Measurements from ENCODE around the gene GNB1L.
A peak's percentile ranks its signal among the peaks of the same experiment; 100 is the strongest.

The GNB1L gene

GRCh38 chr22:19854778-19855503, at the start of gene GNB1L, which contains the start of gene RTL10:
Gene GNB1L (minus strand): TSS chr22:19854874. CDS start chr22:19821355, 33,519 bp downstream.
Gene RTL10 (minus strand): TSS chr22:19854874. CDS start chr22:19852261, 2,613 bp downstream.
- peak; percentile 95 to 99 for DNase-seq

GRCh38 chr22:19904174-19904856, 49.6 kb upstream of the GNB1L start:
- no peak for DNase-seq

- DNase-seq: no peak
Measured at GRCh38 chr22:19903513-19903912, 48.8 kb upstream of the GNB1L start.

- no peak for DNase-seq
Measured at GRCh38 chr22:19903031-19903430, 48.4 kb upstream of the GNB1L start.

DNA sequence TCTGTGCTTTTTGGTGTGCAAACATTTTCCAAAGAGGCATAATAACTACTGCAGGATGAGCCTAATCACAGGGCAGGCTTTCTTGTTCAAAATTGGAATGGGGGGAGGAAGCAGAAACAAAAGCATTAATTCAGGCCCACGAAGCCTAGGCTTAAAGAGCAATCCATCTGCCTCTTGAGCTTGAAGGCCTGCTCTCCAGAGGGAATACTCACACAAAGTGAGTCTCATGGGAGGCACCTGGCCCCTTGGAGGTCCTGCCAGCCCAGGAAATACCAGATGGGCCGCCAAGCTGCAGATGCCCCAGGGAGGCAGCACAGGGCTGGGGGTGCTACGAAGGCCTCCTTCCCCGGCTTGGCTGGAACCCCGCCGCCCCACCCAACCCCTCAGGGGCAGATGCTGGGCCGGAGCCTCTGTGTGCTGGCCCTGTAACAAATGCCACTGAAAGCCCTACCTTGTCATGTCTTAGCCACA, 47.6 kb upstream of the GNB1L start:
- DNase-seq: peak in 1 of 2 experiments; percentile 10

GRCh38 chr22:19901577-19902244, 47.0 kb upstream of the GNB1L start:
- DNase-seq: no peak

DNA sequence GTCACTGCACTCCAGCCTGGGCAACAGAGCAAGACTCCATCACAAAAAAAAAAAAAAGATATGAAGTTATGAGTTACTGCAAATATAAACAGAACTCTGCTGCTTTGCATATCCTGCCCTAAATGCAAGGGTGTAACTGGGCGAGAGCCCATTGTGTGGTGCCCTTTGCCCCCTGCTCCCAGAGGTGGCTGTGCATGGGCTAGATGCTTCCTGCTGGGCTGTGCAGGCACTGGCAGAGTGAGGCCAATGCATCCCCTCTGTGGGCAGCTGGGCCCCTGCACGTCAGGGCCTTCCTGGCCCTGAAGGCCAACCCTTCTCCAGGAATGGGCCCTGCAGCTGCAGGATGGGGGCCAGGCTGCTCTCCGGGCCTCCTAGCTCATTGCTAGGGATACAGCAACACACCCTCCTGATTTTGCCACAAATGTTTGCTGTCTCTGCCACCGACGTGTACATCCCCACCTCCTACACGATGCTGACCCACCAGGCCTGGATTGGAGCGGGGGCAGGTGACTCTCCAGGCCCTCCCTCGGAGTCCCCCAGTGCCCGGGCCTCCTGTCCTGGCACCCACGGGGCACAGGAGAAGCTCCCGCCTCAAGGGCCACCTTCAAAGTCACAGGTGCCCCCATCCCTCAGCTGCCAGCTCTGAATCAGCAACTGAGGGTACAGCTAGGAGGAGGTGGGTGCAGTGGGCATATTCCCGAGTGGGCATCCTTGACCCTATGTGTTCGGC, 46.2 kb upstream of the GNB1L start:
- DNase-seq: no peak

DNA sequence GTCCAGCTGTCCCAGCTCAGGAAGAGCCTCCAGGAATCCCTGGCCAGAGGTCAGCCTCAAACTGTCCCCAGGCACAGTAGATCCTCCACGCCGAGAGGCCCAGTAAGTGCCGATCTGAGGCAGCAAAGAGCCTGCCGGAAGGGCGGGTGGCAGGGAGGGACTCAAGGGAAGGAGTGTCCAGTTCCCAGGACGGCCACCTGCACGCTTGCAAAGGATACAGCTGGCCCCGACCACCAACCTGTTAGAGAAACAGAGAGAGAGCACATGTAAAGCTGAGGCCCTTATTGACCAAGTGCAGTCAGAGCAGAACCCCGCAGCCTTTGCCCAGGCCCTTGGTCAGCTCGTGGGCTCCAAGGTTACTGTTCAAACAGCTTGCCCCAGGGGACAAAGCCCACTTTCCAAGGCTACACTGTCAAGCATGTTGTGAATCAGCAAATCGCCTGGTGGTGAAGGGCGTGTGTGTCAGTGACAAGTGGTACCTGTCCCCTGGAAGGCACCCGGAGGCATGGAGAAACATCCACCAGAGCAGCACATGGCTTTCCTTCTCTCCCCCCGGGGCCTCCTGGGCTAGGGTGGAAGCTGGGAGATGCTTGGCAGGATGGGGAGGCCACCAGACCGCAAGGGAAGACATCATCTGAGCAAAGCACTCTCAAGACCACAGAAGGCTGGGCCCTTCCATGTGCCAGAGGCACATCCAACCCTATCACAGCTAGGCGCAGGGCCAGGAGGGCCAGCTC, 44.3 kb upstream of the GNB1L start:
- no peak for DNase-seq

DNA sequence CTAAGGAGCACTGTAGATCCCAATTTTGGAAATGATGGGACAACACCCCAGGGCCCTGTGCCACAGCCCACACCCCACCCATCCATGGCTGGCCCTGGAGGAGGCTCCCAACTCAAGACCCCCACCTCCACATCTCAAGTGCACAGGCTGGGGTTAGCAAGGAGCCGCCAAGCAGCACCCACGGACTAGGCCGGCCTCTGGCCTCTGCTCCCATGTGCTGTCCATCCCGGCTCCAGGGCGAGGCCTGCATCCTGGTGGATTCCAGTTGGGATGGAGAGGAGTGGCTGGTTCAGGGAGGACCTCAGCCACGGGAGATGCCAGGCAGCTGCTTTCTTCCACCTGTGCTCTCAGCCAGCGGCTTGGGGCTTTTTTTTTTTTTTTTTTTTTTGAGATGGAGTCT, 43.5 kb upstream of the GNB1L start:
- no peak for DNase-seq

GRCh38 chr22:19897726-19898125, 43.1 kb upstream of the GNB1L start:
- no peak for DNase-seq

- no peak for DNase-seq
Measured at GRCh38 chr22:19896665-19897355, 42.1 kb upstream of the GNB1L start.

DNA sequence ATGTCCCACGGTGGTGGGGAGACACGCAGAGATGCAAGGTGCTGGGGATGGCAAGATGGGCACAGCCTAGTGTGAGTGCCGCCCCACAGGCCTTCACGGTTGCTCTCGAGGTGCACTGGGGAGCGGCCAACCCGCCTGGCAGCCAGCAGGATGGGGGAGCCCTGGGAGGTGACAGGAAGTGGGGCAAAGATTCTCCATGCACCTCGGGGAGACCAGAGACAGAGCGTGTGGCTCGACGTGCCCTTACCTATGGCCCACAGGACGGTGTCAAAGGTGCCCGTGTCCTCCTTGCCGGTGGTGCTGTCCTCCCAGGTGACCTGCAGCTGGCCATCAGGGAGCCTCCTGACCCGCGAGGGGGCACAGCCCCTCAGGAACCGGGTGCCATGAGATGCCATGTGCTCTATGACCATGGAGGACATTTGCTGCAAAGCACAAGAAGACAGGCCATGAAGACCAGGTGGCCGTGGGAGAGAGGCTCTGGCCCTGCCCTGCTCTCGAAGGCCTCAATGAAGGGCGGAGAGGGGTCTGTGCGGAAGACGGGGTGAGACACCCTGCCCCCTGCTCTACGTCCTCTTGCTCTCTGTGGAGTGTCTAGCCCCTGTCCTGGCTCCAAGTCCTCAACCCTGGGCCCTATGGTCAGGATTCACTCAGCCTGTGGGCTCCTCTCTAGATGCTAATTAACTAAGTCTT, 40.6 kb upstream of the GNB1L start:
- no peak for DNase-seq

DNA sequence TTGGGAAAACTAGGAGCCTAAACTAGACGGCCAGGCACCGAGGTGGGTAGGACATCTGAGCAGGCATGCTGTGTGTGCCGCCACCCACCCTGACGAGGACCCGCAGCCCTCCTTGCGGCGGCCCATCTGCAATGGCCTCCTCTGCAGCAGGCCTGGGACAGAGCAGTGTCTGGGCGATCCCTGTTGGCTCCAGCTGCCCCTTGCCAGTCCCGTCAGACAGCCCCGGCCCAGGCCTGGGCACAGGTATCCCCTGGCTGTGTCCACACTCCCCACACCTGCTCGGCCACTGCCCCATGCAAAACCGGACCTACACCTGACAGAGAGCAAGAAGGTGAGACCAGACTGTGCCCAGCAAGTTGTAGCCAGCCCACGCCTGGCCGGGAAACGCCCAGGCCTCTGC, 38.7 kb upstream of the GNB1L start:
- DNase-seq: no peak

GRCh38 chr22:19892925-19893324, 38.3 kb upstream of the GNB1L start:
- DNase-seq: no peak

- no peak for DNase-seq
Measured at GRCh38 chr22:19892257-19892879, 37.7 kb upstream of the GNB1L start.

DNA sequence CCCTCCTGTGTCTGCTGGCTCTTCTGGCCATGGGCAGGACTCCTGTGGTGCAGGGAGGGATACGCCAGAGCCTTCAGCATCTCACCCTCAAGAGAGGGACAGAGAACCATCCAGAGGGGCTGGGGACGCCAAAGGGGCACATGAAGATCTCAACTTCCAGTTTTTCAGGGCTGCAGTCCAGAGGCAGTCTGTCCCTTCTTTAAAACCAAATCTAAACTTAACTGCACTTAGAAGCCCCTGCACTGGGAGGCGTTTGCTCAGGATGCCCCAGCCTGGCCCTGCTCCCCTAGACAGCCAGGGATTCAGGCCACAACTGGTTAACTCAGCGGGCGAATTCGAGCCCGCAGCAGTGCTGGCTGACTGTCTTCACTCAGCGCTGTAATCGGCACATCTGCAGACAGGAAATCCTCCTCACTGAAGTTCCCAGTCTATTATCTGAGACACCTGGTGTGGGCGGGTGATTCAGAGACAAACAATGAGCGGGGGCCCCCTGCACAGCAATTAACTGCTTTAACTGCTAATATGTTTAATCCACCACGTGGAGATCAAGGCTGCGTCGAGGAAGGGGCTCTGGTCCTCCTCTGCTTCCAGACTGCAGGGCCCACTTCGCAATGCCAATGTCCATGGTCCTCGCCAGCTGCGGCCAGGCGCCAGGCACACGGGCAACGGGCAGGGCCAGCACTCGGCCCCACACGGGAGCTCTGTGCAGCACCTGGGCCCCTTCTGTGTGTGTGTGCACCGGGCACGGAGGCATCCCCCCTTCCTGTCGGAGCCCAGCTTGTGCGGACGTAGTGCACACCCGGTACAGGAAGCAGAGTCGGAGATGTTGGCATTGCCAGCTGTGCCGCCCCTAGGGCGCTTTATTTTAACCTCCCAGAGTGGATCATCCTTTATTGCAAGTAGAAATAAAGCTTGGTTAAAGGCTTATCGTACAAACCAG, 36.9 kb upstream of the GNB1L start:
- DNase-seq: no peak

- no peak for DNase-seq
Measured at GRCh38 chr22:19890502-19891316, 36.0 kb upstream of the GNB1L start.

- no peak for DNase-seq
Measured at GRCh38 chr22:19889951-19890350, 35.3 kb upstream of the GNB1L start.

All from NCI-H446 (cell line).